ENCODE results near the gene PRKAG2. TPM values are rescaled to one million over a fixed set of nuclear protein-coding genes. Genes with fewer than 3 reads are reported as not detected.
"Not testable (repeated sequence)": the region's sequence is repeated elsewhere in the genome, so short reads cannot be mapped to it uniquely, and the experiment has no call there.

PRKAG2 gene
- total RNA-seq, 4 donors from 2014 or later: 8.9 to 35.1 (median 13.6) TPM

DNA sequence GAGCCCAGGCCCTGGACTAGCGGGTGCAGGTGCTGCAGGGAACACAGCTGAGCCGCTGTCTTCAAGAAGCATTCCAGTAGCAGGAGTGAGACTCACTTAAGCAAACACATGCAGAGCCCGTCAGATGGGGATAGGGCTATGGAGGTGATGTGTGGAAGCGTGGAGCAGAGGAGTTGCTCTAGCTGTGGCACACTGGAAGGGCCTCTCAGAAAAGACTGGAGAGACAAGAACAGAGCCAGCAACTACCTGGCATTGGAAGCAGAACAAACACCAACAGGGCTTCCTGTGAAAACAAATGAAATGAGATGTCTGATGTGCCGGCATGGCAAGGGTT is 41.6 kb upstream of the PRKAG2 start:
- WGBS, 2 donors: 8 to 54% methylated on average over 4 to 5 of the region's 5 CpGs
- H3K27ac ChIP-seq: peak overlapping the region; percentile 15 to 65 (median 65)
- no peak for DNase-seq
- no peaks in the 10 kb centered on the region for H3K27me3 ChIP-seq
- peaks cover 22 to 65% (median 24%) of the 10 kb centered on the region in 3 donors for H3K4me1 ChIP-seq
- no peaks in the 10 kb centered on the region for H3K36me3 ChIP-seq
- TF ChIP-seq CTCF (IDR thresholded peaks at IDR 0.05) (no peak), POLR2A (IDR thresholded peaks at IDR 0.05) (no peak)
- intact Hi-C loops (cut with DNase I): no loop called here
- H3K9me3 ChIP-seq: peaks cover 0 to 7% (median 4%) of the 10 kb centered on the region in 3 donors
- no peak overlapping the region for H3K4me3 ChIP-seq

GRCh38 chr7:151917791-151918509 is 41.0 kb upstream of the PRKAG2 start:
- no peak for DNase-seq
- Histone ChIP-seq H3K4me1 (peaks cover 18 to 60% (median 22%) of the 10 kb centered on the region in 3 donors), H3K4me3 (no peak overlapping the region), H3K27me3 (no peaks in the 10 kb centered on the region), H3K27ac (peak overlapping the region; percentile 15 to 65 (median 65)), H3K9me3 (peaks cover 0 to 10% (median 6%) of the 10 kb centered on the region in 3 donors), H3K36me3 (no peaks in the 10 kb centered on the region)
- intact Hi-C loops (cut with DNase I): no loop called here
- WGBS, 2 donors: 15 to 25% methylated on average over 9 to 10 of the region's 10 CpGs
- TF ChIP-seq CTCF (IDR thresholded peaks at IDR 0.05) (no peak), POLR2A (IDR thresholded peaks at IDR 0.05) (no peak)

DNA sequence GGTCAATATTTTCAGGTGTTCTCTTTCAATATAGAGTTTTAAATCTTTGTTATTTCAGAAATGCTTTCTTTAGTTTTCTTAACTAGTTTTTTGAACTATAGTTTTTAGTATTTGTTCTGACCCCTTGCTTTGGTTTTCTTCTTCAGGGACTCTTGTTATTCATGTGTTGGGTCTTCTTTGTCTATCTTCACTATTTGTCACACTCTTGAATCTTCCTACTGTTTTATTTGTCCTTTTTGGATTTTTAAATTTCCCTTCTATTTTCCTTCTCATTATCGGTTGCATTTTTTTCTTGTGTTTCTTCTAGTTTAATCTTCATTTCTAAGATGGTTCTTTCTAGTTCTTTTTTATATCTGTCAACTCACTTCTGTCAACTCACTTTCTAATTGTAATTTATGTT is 37.1 kb upstream of the PRKAG2 start:
- DNase-seq: no peak
- Histone ChIP-seq H3K4me1 (peaks cover 16 to 37% (median 17%) of the 10 kb centered on the region in 3 donors), H3K4me3 (no peak overlapping the region), H3K9me3 (peaks cover 0 to 10% (median 6%) of the 10 kb centered on the region in 3 donors), H3K27me3 (no peaks in the 10 kb centered on the region), H3K27ac (no peak overlapping the region), H3K36me3 (no peaks in the 10 kb centered on the region)
- intact Hi-C loops (cut with DNase I): no loop called here
- 100% methylated on average over 1 of the region's 1 CpG for WGBS, 2 donors
- TF ChIP-seq POLR2A (IDR thresholded peaks at IDR 0.05): no peak
- TF ChIP-seq CTCF (IDR thresholded peaks at IDR 0.05): no peak

DNA sequence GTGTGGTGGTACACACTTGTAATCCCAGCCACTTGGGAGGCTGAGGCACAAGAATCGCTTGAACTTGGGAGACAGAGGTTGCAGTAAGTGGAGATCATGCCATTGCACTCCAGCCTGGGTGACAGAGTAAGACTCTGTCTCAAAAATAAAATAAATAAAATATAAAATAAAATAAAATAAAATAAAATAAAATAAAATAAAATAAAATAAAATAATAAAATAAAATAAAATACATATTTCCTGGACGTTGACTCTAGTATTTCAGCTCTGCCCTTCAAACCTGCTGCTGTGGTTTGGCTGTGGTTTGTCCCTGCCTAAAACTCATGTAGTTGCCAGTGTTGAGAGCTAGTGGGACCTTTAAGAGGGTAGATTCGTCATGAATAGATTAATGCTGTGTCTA is 33.7 kb upstream of the PRKAG2 start:
- Histone ChIP-seq H3K4me1 (peaks cover 0 to 11% (median 0%) of the 10 kb centered on the region in 3 donors), H3K27me3 (peaks cover 0 to 10% (median 0%) of the 10 kb centered on the region in 4 donors)
- DNase-seq; H3K27ac ChIP-seq; intact Hi-C loops (cut with DNase I); H3K9me3 ChIP-seq; H3K4me3 ChIP-seq; H3K36me3 ChIP-seq: not testable (repeated sequence)
- whole genome bisulfite sequencing, 2 donors: 71 to 77% methylated on average over 3 of the region's 3 CpGs

DNA sequence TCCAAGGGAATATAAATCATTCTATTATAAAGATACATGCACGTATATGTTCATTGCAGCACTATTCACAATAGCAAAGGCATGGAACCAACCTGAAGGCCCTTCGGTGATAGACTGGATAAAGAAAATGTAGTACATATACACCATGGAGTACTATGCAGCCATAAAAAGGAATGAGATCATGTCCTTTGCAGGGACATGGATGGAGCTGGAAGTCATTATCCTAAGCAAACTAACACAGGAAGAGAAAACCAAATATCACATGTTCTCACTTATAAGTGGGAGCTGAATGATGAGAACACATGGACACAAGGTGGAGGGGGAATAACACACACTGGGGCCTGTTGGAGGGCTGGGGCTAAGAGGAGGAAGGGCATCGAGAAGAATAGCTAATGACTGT is 30.2 kb upstream of the PRKAG2 start:
- H3K9me3 ChIP-seq; intact Hi-C loops (cut with DNase I); H3K4me1 ChIP-seq; DNase-seq; H3K27ac ChIP-seq; H3K4me3 ChIP-seq; H3K36me3 ChIP-seq: not testable (repeated sequence)
- 64 to 73% methylated on average over 3 of the region's 3 CpGs for WGBS, 2 donors
- H3K27me3 ChIP-seq: peaks cover 0 to 24% (median 0%) of the 10 kb centered on the region in 4 donors

DNA sequence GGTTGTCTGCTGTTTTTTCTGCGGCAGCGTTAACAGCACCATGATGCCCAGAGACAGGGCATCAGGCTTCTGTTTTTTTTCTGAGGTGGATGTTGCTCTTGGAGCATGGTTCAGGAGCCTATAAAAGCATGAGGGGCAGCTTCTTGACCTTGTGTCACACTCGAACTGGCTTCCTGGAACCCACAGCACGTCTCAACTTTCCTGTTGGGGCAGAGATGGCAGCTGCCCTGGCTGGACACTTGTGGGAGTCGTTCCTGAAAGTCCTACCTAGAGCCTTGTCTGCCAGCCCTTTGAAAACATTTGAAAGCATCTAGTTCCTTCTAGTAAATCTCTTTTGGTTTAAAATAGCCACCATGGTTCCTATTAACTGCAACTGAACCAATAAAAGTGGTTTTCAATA is 28.9 kb upstream of the PRKAG2 start:
- Histone ChIP-seq H3K4me3 (no peak overlapping the region), H3K27ac (no peak overlapping the region), H3K27me3 (peaks cover 0 to 34% (median 0%) of the 10 kb centered on the region in 4 donors), H3K36me3 (no peaks in the 10 kb centered on the region), H3K4me1 (no peaks in the 10 kb centered on the region), H3K9me3 (peaks cover 0 to 4% (median 0%) of the 10 kb centered on the region in 3 donors)
- 40 to 54% methylated on average over 4 of the region's 5 CpGs for WGBS, 2 donors
- DNase-seq: no peak
- TF ChIP-seq CTCF (IDR thresholded peaks at IDR 0.05) (no peak), POLR2A (IDR thresholded peaks at IDR 0.05) (no peak)
- intact Hi-C loops (cut with DNase I): no loop called here
